HCT116 (cell line): ENCODE results near the gene FBXW8.

Experiments used
- ATF3 ChIP-seq: IDR thresholded peaks from 2 replicates; pipeline ENCODE4 v1.6.1; 2012
- CTCF ChIP-seq, 3 experiments: fragments of 200-600 bp in 1 of 3; sonication (generic) in 1 of 3; IDR thresholded peaks in 2 of 3; conservative IDR thresholded peaks in 1 of 3; 2 replicates each; pipeline ENCODE4 v1.5.1; 2012 to 2017; ENCODE audit warnings: low read depth in 2 of 3, low read length in 2 of 3, antibody characterized with exemption in 1 of 3, borderline replicate concordance in 1 of 3, control low read depth in 1 of 3, mild to moderate bottlenecking in 1 of 3, mixed read lengths in 1 of 3, mixed run types in 1 of 3, moderate library complexity in 1 of 3; ENCODE audit not compliant: insufficient read depth in 1 of 3
- EGR1 ChIP-seq: IDR thresholded peaks from 2 replicates; pipeline ENCODE4 v1.6.1; 2012; ENCODE audit warnings: low read depth
- ELF1 ChIP-seq: IDR thresholded peaks from 2 replicates; pipeline ENCODE4 v1.6.1; 2012; ENCODE audit warnings: low read depth, borderline replicate concordance
- EZH2 ChIP-seq: fragments of 200-600 bp; sonication (generic); IDR thresholded peaks from 2 replicates; pipeline ENCODE4 v1.6.1; 2017; ENCODE audit warnings: antibody characterized with exemption, mixed run types
- EZH2phosphoT487 ChIP-seq: fragments of 200-600 bp; IDR thresholded peaks from 2 replicates; pipeline ENCODE4 v1.6.1; 2018; ENCODE audit warnings: antibody characterized with exemption, borderline replicate concordance
- POLR2A ChIP-seq: IDR thresholded peaks from 2 replicates; pipeline ENCODE4 v1.7.0; 2011; ENCODE audit warnings: borderline replicate concordance; ENCODE audit not compliant: insufficient read depth, insufficient read length; ENCODE audit errors: extremely low read depth
- POLR2AphosphoS5 ChIP-seq: IDR thresholded peaks from 2 replicates; pipeline ENCODE4 v1.6.1; 2011; ENCODE audit warnings: mild to moderate bottlenecking, low read depth, low read length, moderate library complexity
- RAD21 ChIP-seq: IDR thresholded peaks from 2 replicates; pipeline ENCODE4 v1.6.1; 2012; ENCODE audit warnings: low read depth, mild to moderate bottlenecking
- ZNF274 ChIP-seq: fragments of 200-500 bp; sonication (Bioruptor generic); IDR thresholded peaks from 2 replicates; pipeline ENCODE4 v1.6.1; 2014; ENCODE audit warnings: mild to moderate bottlenecking, low read depth, low read length, inconsistent platforms

GRCh38 chr12:116943419-116944372 lies 32.9 kb downstream of the FBXW8 start:
- no peak for TF ChIP-seq EZH2
- TF ChIP-seq EGR1, result no peak
- no peak for TF ChIP-seq POLR2AphosphoS5
- TF ChIP-seq ATF3, result no peak
- no peak for TF ChIP-seq CTCF (IDR thresholded peaks at IDR 0.05 in 2 of 3, conservative IDR thresholded peaks at IDR 0.05 in 1 of 3; ENCODE audit: borderline replicate concordance in 1 of 3, insufficient read depth in 1 of 3, low read depth in 2 of 3, low read length in 2 of 3)
- no peak for TF ChIP-seq POLR2A
- no peak for TF ChIP-seq ZNF274
- TF ChIP-seq RAD21, result no peak
- no peak for TF ChIP-seq EZH2phosphoT487
- no peak for TF ChIP-seq ELF1
